Kasumi-1 (cell line): ENCODE measurements around the gene ZBTB7B.

Experiments
- DNase-seq, 2 experiments: peaks; one replicate each; lab custom pipeline; 2025; lab: John Stamatoyannopoulos, UW

Gene ZBTB7B

GRCh38 chr1:155002464-155003226 is at the start of gene ZBTB7B:
TSS of gene ZBTB7B (plus strand) at chr1:155002802. CDS start at chr1:155014661, 11,859 bp downstream.
- DNase-seq = peak; percentile 85 to 88

DNA sequence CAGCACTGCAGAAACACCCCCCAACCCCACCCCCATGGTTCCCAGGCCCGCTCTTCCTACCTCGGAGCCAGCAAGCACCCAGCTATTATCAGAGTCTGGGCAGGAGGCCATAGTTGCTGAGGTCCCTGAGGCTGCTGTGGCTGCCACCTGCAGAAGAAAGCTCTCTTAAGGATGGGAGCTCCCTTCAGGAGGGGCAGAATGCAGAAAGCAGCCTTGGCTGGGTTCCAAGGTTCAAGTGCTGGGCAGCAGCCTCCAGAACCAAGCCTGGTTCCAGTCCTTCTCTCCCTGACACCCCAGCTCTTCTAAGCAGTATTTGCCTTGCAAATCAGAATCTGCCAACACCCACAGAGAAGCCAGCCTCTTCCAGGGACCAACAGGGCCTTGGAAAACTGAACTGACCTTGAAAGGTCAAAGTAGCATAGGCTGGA is 49.0 kb upstream of the ZBTB7B start:
- no peak for DNase-seq

GRCh38 chr1:154954541-154954940 is 48.1 kb upstream of the ZBTB7B start:
- no peak for DNase-seq

- peak; percentile 29 to 30 for DNase-seq
Measured at GRCh38 chr1:154955039-154955717, 47.4 kb upstream of the ZBTB7B start.

DNA sequence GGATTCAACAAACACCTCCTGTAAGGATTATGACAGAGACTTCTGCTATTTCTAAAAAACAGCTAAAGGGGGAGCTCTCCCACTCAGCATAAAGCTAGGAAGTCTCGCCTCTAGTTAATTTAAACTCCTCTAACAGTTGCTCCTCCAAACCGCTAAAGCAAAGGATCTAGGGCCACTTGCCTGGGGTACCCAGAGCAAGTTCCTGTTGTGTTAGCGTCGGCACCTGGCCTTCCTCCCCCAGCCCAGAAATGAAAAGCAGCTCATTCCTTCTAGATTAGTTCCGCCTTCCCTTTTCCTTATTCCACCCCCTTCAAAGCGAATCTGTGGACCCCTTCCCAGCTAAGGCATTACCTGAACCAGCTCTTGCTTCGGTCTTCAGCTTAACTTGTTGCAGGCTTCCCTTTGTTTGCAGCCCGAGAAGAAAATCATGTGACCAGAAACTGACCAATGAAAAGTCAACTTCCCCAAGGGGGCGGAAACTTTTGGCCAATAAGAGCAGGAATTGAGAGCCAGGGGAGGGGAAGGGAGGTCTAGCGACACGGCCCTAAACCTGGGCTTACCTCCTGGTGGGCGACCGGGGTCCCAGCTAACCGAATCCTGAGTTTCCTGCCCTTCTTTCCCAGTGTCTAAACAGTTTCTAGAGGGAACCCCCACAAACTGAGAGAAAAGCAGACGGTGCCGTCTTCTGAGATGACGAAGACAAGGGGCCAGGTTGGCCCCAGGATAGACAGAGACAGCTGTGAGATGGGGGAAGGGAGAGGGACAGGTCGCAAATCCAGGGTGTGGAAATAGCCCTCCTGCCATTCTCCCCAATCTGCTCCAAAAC is 46.7 kb upstream of the ZBTB7B start, which contains the start of gene PBXIP1:
Gene PBXIP1 (minus strand): TSS at position 382 of the 826 bp plus-strand sequence. CDS start 2,378 bp downstream, outside the sequence.
- DNase-seq = peak; percentile 90 to 92

- DNase-seq = no peak
Measured at GRCh38 chr1:154956544-154956941, 46.1 kb upstream of the ZBTB7B start.

DNA sequence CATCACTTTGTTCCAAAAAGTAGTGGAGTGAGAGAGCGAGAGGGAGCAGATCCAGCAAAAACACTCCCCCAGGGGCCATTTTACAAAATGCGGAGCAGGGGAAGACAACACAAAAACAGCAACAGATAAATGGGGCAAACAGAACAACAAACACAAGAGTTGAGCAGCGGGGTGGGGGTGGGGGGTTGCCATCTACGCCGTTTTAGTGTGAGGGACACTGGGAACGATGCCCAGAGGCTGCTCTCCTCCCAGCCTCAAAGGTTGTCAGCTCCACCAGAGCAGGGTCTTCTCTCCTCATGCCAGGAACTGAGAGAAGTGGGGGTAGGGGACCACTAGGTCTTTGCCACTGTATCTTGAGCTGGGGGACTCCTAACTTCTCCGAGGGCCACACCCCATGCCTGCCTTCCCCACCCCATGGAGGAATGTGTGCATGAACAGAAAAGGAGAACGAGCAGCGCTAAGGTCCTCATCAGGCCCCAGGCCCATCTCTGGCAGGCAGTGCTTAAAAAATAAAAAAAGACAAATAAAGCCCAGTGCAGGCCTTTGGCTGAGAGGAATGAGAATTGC is 45.4 kb upstream of the ZBTB7B start:
- no peak for DNase-seq

DNA sequence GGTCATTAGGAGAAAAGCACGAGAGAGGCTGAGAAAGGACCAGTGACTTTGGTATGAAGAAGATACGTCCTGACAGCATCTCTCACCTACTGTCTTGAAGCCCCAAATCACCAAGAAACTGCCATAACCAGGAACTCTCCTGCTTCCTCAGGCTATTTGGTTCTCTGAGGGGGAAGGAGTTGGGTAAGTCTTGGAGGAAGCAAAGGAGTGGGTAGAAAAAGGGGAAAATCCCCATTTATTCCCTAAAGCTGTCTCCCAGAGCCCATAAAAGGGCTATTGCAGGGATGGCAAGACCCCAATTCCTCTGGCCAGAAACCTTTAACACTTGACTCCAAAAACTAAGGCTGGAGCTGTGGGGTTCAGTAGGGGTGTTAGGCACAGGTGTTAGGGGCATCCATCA is 44.6 kb upstream of the ZBTB7B start:
- no peak for DNase-seq

DNA sequence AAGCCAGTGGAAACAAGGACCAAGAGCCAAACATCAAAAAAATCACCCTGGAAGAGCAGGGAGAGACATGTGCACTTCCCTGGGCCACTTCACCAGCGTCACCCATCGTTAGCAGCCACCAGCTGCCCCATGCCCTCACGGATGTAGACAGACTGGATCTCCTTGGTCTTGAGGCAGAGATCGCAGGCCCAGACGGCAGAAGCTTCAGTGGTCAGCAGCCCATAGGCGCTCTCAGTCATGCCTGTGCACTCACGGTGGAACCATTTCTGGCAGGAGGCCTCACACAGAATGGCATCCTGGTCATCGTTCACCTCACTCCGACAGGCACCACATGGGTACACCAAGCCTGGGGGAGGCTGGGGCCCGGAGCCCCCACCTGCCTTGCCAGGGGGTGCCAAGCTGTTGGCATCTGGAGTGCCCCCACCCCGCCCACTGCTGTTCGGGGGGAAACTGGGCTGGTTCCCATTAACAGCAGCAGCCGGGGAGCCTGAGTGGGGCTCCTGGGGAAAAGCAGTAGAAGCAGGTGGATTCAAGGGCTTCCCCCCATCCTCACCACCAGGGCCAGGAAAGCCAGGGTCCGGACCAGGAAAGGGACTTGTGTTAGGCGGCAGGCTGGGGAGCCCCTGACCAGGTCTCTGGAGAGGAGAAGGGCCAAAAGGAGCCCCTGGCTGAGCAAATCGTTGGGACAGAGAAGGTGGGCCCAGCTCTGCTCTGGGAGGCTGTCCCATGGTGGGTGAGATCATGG is 43.7 kb upstream of the ZBTB7B start:
- no peak for DNase-seq

- no peak for DNase-seq
Measured at GRCh38 chr1:154959426-154959780, 43.2 kb upstream of the ZBTB7B start.

DNA sequence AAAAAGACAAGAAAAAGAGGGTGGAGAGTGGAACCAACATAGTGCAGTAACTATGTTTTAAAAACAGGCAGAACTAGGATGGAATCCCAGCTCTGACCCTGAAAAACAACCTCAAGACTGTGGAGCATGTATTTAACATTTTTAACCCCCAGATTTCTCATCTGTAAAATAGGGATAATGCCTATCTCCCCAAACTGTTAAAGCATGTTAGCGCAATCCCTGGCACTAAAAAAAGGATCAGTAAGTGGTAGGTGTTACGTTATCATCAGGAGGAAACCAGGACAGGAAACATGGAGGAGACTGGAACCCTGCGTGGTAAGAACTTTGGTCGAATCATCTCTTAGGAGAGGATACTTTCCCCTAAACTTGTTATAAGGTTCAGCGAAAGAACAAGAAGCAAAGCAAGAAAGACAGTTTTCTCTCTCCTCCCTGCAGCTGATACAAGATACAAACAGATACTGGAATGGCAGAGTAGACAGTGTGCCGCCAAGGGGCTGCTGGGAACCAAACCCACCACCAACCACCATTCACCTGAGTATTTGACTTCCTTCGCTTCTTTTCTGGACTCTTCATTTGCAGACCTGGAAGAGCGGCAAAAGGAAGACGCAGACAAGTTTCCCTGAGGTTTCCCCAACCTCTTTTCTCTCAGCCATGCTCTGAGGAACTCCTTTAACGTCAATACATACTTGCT is 42.0 kb upstream of the ZBTB7B start:
- peak; percentile 35 to 67 for DNase-seq

DNA sequence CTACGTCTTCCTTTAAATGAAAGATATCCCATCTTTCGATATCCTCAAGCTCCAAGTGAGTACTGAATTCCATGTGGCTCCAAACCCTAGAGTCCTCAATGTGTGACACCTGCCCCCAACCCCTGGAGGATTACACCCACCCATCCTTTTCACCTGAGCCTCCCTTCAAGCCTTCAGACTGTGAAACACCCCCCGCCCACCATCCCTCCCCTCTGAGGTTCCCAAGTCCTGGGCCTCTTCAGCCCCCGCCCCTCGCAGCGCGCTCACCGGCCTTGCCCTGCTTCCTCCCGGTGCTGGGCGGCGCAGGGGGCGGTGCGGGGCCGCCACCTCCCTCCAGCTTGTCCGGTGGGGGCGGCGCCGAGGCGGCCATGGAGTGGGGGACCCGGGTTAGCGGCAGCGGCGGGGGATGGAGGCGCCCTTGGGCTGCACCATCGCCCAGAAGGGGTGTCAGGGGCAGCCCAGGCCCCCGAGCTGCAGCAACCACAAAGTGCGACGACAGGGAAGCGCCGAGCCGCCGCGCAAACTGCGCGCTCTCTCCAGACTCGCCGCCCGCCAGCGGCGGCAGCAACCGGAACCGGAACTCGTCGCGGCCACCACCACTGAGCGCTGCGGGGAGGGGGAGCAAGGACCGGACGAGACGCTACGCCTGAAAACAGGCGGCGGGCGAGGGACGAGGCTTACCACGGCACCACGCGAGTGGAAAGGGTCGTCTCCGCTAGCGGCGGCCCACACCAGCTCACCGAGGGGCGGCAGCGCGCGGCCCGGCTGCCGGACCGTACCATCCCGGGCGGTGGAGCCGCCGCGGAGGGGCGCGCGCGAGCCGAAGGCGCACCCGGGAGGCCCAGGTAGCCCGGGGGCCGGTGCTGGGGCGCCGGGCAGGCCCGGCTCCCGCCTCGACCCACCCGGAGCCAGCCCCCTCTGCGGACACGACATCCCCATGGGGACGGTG is 41.1 kb upstream of the ZBTB7B start, which contains the start of gene PYGO2:
Gene PYGO2 (minus strand): TSS at position 576 of the 949 bp plus-strand sequence. CDS start 206 bp downstream, at position 370.
- DNase-seq = peak; percentile 69 to 76

DNA sequence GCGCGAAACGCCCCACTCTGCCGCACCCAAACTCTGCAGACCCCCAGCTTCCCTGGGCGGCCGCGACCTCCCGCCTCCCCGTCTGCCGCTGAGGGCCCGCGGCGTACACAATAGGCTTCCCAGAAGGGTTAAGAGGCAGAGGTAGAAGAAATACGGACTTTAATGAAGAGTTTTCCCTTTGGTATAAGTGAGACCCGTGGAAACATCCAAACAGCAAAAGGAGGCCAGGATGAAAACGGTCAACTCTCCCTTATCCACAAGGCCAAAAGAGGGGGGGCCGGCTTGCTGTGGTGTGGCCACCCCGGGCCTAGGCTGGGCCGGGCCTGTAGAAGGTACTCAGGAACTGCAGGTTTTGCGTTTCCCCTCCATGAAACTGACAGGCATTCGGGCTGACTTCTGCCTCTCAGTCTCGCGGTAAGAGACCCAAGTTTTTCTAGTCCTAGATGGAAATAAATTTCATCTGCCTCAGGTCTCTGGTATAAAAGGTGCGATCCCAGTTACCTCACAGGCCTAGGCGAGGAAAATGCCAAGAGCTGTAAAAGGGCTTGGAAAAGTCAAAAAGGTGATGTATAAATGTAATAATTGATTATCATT is 40.3 kb upstream of the ZBTB7B start:
- DNase-seq = peak; percentile 54 to 56

DNA sequence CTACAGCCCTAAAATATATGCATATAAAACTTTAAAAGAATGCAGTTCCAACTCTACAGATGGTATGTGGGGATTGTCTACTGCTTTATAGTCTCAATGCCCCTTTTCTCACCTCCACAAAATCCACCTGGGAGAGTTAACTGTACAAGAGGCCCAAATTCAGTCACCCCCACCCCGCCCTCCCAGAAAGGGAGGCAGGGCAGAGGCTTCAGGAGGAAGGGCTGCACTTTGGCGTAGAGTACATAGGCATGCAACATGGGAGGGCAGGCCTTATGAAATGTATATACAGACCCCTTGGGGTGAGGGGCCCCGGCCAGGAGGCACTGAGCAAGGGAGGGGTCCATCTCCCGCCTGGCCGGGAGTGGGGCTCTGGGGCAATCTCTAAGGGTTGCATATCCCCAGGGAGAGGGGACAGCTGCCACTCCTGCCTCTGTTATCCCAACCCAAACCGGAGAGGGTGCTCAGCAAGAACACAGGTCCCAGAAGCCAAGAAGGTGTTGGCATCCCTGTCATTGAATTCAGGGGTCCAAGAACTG is 39.7 kb upstream of the ZBTB7B start:
- no peak for DNase-seq

- no peak for DNase-seq
Measured at GRCh38 chr1:154963643-154964042, 39.0 kb upstream of the ZBTB7B start.

DNA sequence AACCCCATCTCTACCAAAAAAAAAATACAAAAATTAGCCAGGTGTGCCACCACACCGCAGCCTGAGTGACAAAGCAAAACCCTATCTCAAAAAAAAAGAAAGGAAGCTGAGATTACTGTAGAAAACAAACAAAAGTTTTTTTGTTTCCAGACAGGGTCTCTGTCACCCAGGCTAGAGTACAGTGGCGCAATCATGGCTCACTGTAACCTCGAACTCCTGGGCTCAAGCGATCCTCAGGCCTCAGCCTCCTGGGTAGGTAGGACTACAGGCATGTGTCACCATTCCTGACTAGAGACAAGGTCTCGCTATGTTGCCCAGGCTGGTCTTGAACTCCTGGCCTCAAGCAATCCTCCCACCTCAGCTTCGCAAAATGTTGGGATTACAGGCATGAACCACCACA is 38.2 kb upstream of the ZBTB7B start:
- no peak for DNase-seq

GRCh38 chr1:154966111-154966510 is 36.5 kb upstream of the ZBTB7B start:
- DNase-seq = no peak

DNA sequence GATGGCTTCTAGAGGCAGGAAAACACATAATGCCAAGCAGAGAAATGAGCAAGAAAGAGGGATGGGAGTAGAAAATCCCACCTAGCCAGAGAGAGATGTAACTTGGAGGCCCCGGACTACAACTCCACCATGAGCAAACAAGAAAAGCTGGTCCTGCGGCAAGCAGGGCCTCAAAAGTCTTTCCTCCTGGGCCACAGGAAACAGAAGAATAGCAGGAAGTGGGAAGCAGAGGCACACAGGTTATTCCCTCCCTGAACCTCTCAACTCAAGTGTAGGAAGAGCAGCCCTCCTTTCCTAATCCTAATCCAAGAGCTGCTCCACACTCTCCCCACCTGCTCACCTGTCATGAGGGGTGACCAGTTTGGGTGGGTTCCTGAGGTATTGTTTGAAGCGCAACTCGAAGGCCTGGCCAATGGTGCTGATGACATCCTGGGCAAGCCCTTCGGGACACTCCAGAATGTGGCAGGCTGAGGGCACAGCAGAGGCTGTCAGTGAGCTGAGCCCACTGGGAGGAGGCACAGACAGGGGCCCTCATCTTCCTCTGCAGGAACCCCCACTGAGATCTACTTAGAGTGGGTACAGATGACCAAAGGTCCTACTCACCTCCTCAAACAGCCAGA is 35.2 kb upstream of the ZBTB7B start:
- DNase-seq = no peak
